ENCODE measurements around the gene BMPR1B.
"Not testable (repeated sequence)": the region's sequence is repeated elsewhere in the genome, so short reads cannot be mapped to it uniquely, and the experiment has no call there.

BMPR1B gene

DNA sequence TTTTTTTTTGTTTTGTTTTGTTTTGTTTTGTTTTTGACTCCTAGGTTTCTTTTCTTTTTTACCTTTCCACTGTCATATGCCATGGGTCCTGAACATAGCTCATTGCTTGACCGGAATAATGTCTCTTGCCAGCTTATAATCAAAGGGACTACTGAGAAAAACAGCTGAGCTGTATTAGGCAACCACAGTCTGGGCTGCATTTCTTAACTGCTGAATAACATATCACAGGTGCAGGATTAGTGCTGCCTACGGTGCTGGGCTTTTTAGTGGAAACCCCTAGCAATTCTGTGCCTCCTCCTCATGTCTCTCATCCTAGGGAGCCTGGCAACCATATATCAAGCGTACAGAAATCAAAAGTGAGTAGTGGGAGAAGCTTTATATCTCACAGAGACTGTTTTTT, 333.5 kb downstream of the BMPR1B start:
- DNase-seq (ENCODE audit: low spot score), result no peak

GRCh38 chr4:95092766-95093165, 335.0 kb downstream of the BMPR1B start:
- no peak for DNase-seq (ENCODE audit: low spot score)

GRCh38 chr4:95093460-95093859, 335.7 kb downstream of the BMPR1B start:
- DNase-seq (ENCODE audit: low spot score), result no peak

DNA sequence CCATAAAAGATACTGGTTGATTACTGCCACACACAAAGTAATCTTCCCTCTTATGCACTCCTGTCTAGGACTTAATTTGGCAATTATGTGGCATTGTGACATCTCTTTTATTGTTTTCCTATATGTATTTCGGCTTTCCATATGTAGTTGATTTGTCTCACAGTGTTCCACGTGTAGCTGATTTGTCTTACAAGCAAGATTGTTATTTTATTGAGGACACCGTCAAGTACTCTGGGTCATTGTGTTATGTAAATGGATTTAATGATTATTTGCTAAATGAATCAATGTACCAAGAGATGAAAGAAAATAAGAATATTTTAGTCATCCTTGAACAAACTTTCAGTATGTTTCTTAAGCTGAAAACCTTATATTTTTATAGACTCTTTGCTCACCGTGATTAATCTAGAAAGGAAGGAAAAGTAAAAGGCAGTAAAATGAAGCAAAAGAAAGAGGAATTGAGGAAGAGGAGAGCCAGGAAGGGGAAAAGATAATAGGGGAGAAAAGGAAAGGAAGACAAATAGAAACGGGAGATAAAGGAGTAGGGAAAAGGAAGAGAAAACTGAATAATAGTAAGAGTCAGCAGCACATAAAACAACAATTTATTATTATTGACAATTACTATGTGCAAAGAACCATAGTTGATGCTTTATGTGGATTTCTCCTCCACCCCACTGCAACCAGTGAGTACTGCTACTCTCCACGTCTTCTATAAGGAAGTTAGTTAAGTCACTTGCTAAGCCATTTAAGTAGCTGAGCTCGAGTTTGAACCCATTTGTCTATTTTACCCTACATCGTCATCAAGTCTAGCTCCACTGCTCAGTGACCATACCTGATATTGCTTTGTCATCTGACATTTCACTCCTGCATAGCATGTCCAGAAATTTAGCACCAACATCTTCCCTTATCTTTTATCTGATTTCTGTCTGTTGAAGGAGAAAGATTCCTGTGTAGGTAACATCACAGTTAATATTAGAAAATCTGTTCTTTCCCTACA, 336.5 kb downstream of the BMPR1B start:
- no peak for DNase-seq (ENCODE audit: low spot score)

- no peak for DNase-seq (ENCODE audit: low spot score)
Observed at GRCh38 chr4:95095348-95095974, 337.7 kb downstream of the BMPR1B start.

GRCh38 chr4:95102162-95102790, 344.5 kb downstream of the BMPR1B start:
- no peak for DNase-seq (ENCODE audit: low spot score)

DNA sequence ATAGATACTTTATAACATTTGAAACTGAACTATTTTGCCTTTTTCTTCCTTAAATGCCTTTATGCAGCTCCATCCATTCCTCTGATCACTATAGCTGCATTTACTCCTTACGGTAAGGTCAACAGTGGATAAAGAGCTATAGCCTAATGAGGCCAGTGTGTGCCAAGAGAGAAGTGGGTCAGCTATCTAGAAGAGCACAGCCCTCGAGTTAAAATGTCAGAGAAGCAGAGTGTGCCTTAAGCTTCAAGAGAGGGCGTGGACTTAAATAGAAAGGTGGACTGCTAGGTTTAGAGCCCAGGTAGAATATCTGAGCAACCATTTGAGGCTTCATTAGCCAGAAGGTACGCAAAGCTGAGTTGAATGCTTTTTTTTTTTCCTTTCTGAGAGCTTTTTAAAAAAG, 347.4 kb downstream of the BMPR1B start:
- DNase-seq (ENCODE audit: low spot score), result no peak

GRCh38 chr4:95105983-95106382, 348.2 kb downstream of the BMPR1B start:
- no peak for DNase-seq (ENCODE audit: low spot score)

GRCh38 chr4:95106408-95106928, 348.7 kb downstream of the BMPR1B start:
- no peak for DNase-seq (ENCODE audit: low spot score)

GRCh38 chr4:95107004-95107403, 349.2 kb downstream of the BMPR1B start:
- DNase-seq (ENCODE audit: low spot score), result no peak

- no peak for DNase-seq (ENCODE audit: low spot score)
Observed at GRCh38 chr4:95107635-95108034, 349.9 kb downstream of the BMPR1B start.

DNA sequence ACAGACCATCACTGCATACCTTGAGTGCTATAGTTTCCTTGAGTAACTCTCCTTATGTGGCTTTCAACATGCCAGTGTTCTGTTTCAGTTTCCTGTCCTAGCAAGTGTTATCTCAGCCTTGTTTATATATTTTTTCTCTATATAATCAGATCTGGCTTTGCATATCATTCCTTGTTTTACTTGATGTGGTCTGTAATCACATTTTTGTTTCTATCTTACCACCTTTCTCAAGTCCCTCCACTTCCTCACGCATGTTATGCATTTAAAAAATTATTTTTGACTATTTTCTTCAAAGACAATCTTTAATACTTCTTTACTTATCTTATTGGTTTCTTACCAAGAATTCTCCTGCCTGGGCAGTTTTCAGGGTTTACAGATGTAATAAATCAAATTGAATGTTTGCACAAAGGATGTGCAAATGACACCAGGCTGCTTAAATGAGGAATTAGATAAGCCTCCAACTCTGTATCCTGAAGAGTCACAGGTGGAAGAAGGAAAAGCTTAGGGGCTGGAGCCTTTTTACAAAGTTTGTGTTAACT, 351.2 kb downstream of the BMPR1B start:
- DNase-seq (ENCODE audit: low spot score), result no peak

DNA sequence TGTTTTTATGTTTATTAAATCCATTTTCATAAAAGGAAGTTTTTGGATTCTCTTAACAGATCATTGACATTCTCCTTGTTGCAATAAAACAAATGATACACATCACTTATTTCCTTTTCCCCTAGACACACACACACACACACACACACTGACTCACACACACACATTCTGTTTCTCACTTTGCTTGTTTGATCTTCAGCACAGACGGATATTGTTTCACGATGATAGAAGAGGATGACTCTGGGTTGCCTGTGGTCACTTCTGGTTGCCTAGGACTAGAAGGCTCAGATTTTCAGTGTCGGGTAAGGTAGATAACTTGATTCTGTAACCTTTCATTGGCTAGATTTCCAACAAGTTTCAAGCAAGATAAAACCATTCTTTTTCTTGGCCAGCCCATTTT, 356.8 kb downstream of the BMPR1B start:
- DNase-seq (ENCODE audit: low spot score), result no peak

GRCh38 chr4:95118497-95118896, 360.7 kb downstream of the BMPR1B start:
- DNase-seq (ENCODE audit: low spot score), result no peak

- no peak for DNase-seq (ENCODE audit: low spot score)
Observed at GRCh38 chr4:95120456-95120855, 362.7 kb downstream of the BMPR1B start.

GRCh38 chr4:95122001-95122400, 364.2 kb downstream of the BMPR1B start:
- DNase-seq (ENCODE audit: low spot score), result no peak

GRCh38 chr4:95124906-95125504, 367.2 kb downstream of the BMPR1B start:
- no peak for DNase-seq (ENCODE audit: low spot score)

DNA sequence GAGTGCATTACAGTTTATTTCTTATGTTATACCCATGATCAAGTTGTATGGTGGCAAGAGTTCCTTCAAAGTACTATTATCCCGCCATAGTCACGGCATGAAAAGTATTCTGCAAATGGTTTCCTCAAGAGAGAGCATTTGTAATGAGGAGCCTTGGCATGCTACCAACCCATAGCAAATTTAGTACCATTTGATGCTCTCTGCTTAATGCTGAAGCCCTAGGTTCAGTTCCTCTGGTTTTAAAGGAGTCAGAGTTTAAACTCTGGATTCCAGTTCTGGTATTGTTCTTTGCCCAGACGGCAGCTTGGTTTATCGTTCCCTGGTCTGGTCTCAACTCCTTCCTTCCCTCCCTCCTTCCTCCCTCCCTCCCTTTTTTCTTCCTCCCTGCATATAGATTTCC, 371.3 kb downstream of the BMPR1B start:
- no peak for DNase-seq (ENCODE audit: low spot score)

GRCh38 chr4:95129821-95130311, 372.1 kb downstream of the BMPR1B start:
- DNase-seq (ENCODE audit: low spot score), result no peak

DNA sequence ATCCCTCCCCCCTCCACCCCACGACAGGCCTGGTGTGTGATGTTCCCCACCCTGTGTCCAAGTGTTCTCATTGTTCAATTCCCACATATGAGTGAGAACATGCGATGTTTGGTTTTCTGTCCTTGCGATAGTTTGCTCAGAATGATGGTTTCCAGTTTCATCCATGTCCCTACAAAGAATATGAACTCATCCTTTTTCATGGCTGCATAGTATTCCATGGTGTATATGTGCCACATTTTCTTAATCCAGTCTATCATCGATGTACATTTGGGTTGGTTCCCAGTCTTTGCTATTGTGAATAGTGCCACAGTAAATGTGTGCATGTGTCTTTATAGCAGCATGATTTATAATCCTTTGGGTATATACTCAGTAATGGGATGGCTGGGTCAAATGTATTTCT, 376.3 kb downstream of the BMPR1B start:
- not testable (repeated sequence) for DNase-seq (ENCODE audit: low spot score)

GRCh38 chr4:95139424-95139823, 381.7 kb downstream of the BMPR1B start:
- DNase-seq (ENCODE audit: low spot score), result not testable (repeated sequence)

- no peak for DNase-seq (ENCODE audit: low spot score)
Observed at GRCh38 chr4:95141361-95141760, 383.6 kb downstream of the BMPR1B start.
